ENCODE data around the gene SMARCA1. TPM values are rescaled to one million over a fixed set of nuclear protein-coding genes. Genes with fewer than 3 reads are reported as not detected.

Gene SMARCA1
- total RNA-seq, 1 experiment from 2014 or later = 88.5 TPM

GRCh38 chrX:129461801-129462456, 61.4 kb downstream of the SMARCA1 start:
- Histone ChIP-seq H3K27me3 (ENCODE audit: insufficient read depth, low read depth) (no peaks in the 10 kb centered on the region), H3K27ac (no peak overlapping the region), H3K4me3 (no peak overlapping the region), H3K9me2 (ENCODE audit: insufficient read depth) (no peaks in the 10 kb centered on the region), H3K4me1 (replicated peaks; ENCODE audit: insufficient read depth) (no peaks in the 10 kb centered on the region), H3F3A (ENCODE audit: insufficient read depth, low read depth) (no peaks in the 10 kb centered on the region), H3K9me3 (ENCODE audit: insufficient read depth, low read depth) (no peaks in the 10 kb centered on the region), H3K79me2 (ENCODE audit: low read depth) (no peaks in the 10 kb centered on the region), H4K20me1 (ENCODE audit: insufficient read depth) (no peaks in the 10 kb centered on the region), H3K36me3 (ENCODE audit: low read depth) (0 out of 2 replicates have a peak, but pooled peaks cover 4% of the 10 kb centered on the region), H2AFZ (no peak overlapping the region), H3K4me2 (no peak overlapping the region)
- no peak for TF ChIP-seq CTCF (conservative IDR thresholded peaks at IDR 0.05)
- TF ChIP-seq EZH2 (IDR thresholded peaks at IDR 0.05; ENCODE audit: low read depth) = no peak
- no peak for DNase-seq
- BruUV-seq (replicated peaks) = no TSS peak
- ChIA-PET POLR2A (ENCODE audit: unreplicated experiment) (no interaction called here), CTCF (no interaction called here)
- intact Hi-C loops (cut with micrococcal nuclease; ENCODE audit: unreplicated experiment) = loop anchor here (10.0 kb wide), 1 partner anchor 53 kb away; no protein-coding TSS in a partner anchor

- Histone ChIP-seq H3K36me3 (ENCODE audit: low read depth) (0 out of 2 replicates have a peak, but pooled peaks cover 6% of the 10 kb centered on the region), H3K4me3 (no peak overlapping the region), H3K79me2 (ENCODE audit: low read depth) (no peaks in the 10 kb centered on the region), H3K4me1 (replicated peaks; ENCODE audit: insufficient read depth) (no peaks in the 10 kb centered on the region), H3K9me3 (ENCODE audit: insufficient read depth, low read depth) (no peaks in the 10 kb centered on the region), H3K4me2 (no peak overlapping the region), H4K20me1 (ENCODE audit: insufficient read depth) (no peaks in the 10 kb centered on the region), H3K27me3 (ENCODE audit: insufficient read depth, low read depth) (no peaks in the 10 kb centered on the region), H3K9me2 (ENCODE audit: insufficient read depth) (no peaks in the 10 kb centered on the region), H2AFZ (no peak overlapping the region), H3F3A (ENCODE audit: insufficient read depth, low read depth) (no peaks in the 10 kb centered on the region), H3K27ac (no peak overlapping the region)
- BruUV-seq (replicated peaks) = no TSS peak
- no peak for TF ChIP-seq EZH2 (IDR thresholded peaks at IDR 0.05; ENCODE audit: low read depth)
- no peak for TF ChIP-seq CTCF (conservative IDR thresholded peaks at IDR 0.05)
- ChIA-PET CTCF (no interaction called here), POLR2A (ENCODE audit: unreplicated experiment) (no interaction called here)
- DNase-seq = no peak
- intact Hi-C loops (cut with micrococcal nuclease; ENCODE audit: unreplicated experiment) = no loop called here
Observed at GRCh38 chrX:129452523-129452922, 70.8 kb downstream of the SMARCA1 start.

GRCh38 chrX:129450123-129450522, 73.2 kb downstream of the SMARCA1 start:
- Histone ChIP-seq H3K79me2 (ENCODE audit: low read depth) (no peaks in the 10 kb centered on the region), H3K4me1 (replicated peaks; ENCODE audit: insufficient read depth) (no peaks in the 10 kb centered on the region), H4K20me1 (ENCODE audit: insufficient read depth) (no peaks in the 10 kb centered on the region), H3K4me3 (no peak overlapping the region), H3K9me2 (ENCODE audit: insufficient read depth) (no peaks in the 10 kb centered on the region), H3F3A (ENCODE audit: insufficient read depth, low read depth) (no peaks in the 10 kb centered on the region), H3K9me3 (ENCODE audit: insufficient read depth, low read depth) (no peaks in the 10 kb centered on the region), H3K36me3 (ENCODE audit: low read depth) (0 out of 2 replicates have a peak, but pooled peaks cover 6% of the 10 kb centered on the region), H3K27me3 (ENCODE audit: insufficient read depth, low read depth) (no peaks in the 10 kb centered on the region), H3K4me2 (no peak overlapping the region), H3K27ac (no peak overlapping the region), H2AFZ (no peak overlapping the region)
- POLR2A ChIA-PET (ENCODE audit: unreplicated experiment) = no interaction called here
- CTCF ChIA-PET = no interaction called here
- no peak for TF ChIP-seq CTCF (conservative IDR thresholded peaks at IDR 0.05)
- TF ChIP-seq EZH2 (IDR thresholded peaks at IDR 0.05; ENCODE audit: low read depth) = no peak
- no TSS peak for BruUV-seq (replicated peaks)
- no peak for DNase-seq
- intact Hi-C loops (cut with micrococcal nuclease; ENCODE audit: unreplicated experiment) = no loop called here
